ENCODE data around the gene ZBTB40.

Gene ZBTB40

DNA sequence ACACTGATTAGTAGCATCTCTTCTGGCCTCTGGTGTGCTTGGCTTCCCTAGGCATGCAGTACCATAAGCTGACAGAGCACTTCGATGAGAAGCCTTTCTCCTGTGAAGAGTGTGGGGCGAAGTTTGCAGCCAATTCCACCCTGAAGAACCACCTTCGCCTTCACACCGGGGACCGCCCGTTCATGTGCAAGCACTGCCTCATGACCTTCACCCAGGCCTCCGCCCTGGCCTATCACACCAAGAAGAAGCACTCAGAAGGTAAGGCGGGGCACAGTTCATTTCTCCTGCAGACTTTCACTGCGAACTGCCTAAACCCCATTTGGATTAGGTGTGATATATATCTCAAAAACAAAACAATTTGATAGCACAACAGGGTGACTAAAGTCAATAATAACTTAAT, 61.2 kb downstream of the ZBTB40 start:
- no peak overlapping the region for H3K4me3 ChIP-seq (ENCODE audit: low read length)
- no peak for DNase-seq
- no peaks in the 10 kb centered on the region for H4K20me1 ChIP-seq (ENCODE audit: insufficient read depth, low read length)
- no peaks in the 10 kb centered on the region for H3K27me3 ChIP-seq (replicated peaks; ENCODE audit: insufficient read depth, low read length)
- no peak overlapping the region for H3K27ac ChIP-seq (ENCODE audit: low read length)
- H3K4me2 ChIP-seq (ENCODE audit: low read depth, low read length): no peak overlapping the region
- H2AFZ ChIP-seq (ENCODE audit: low read length): no peak overlapping the region
- no peaks in the 10 kb centered on the region for H3K79me2 ChIP-seq (ENCODE audit: low read length)
- H3K9me2 ChIP-seq (replicated peaks; ENCODE audit: insufficient read depth, low read length): no peaks in the 10 kb centered on the region
- peaks cover 9% of the 10 kb centered on the region for H3K4me1 ChIP-seq (ENCODE audit: low read length)
- H3K9me3 ChIP-seq (replicated peaks; ENCODE audit: insufficient read depth, low read length): no peaks in the 10 kb centered on the region
- peaks cover 7% of the 10 kb centered on the region for H3F3A ChIP-seq (ENCODE audit: insufficient read depth, low read length)
- no peak overlapping the region for H3K9ac ChIP-seq (ENCODE audit: low read length)
- TF ChIP-seq EZH2 (optimal IDR thresholded peaks at IDR 0.05; ENCODE audit: low read depth, low read length): no peak
- no peak for TF ChIP-seq EZH2phosphoT487 (IDR thresholded peaks at IDR 0.05; ENCODE audit: low read length)
- TF ChIP-seq, protein P1, sequence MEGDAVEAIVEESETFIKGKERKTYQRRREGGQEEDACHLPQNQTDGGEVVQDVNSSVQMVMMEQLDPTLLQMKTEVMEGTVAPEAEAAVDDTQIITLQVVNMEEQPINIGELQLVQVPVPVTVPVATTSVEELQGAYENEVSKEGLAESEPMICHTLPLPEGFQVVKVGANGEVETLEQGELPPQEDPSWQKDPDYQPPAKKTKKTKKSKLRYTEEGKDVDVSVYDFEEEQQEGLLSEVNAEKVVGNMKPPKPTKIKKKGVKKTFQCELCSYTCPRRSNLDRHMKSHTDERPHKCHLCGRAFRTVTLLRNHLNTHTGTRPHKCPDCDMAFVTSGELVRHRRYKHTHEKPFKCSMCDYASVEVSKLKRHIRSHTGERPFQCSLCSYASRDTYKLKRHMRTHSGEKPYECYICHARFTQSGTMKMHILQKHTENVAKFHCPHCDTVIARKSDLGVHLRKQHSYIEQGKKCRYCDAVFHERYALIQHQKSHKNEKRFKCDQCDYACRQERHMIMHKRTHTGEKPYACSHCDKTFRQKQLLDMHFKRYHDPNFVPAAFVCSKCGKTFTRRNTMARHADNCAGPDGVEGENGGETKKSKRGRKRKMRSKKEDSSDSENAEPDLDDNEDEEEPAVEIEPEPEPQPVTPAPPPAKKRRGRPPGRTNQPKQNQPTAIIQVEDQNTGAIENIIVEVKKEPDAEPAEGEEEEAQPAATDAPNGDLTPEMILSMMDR (IDR thresholded peaks at IDR 0.05; ENCODE audit: low read length): no peak
- H3K36me3 ChIP-seq (replicated peaks; ENCODE audit: insufficient read depth, low read length): 0 out of 2 replicates have a peak, but pooled peaks cover 3% of the 10 kb centered on the region

GRCh38 chr1:22516906-22517571, 65.4 kb downstream of the ZBTB40 start:
- H3K4me2 ChIP-seq (ENCODE audit: low read depth, low read length): no peak overlapping the region
- H3K4me3 ChIP-seq (ENCODE audit: low read length): no peak overlapping the region
- H3K4me1 ChIP-seq (ENCODE audit: low read length): no peaks in the 10 kb centered on the region
- H4K20me1 ChIP-seq (ENCODE audit: insufficient read depth, low read length): no peaks in the 10 kb centered on the region
- TF ChIP-seq EZH2phosphoT487 (IDR thresholded peaks at IDR 0.05; ENCODE audit: low read length) (no peak), EZH2 (optimal IDR thresholded peaks at IDR 0.05; ENCODE audit: low read depth, low read length) (no peak)
- TF ChIP-seq, protein P1 (IDR thresholded peaks at IDR 0.05; ENCODE audit: low read length): no peak
- no peak overlapping the region for H2AFZ ChIP-seq (ENCODE audit: low read length)
- H3K36me3 ChIP-seq (replicated peaks; ENCODE audit: insufficient read depth, low read length): 0 out of 2 replicates have a peak, but pooled peaks cover 6% of the 10 kb centered on the region
- no peaks in the 10 kb centered on the region for H3K9me3 ChIP-seq (replicated peaks; ENCODE audit: insufficient read depth, low read length)
- no peaks in the 10 kb centered on the region for H3K79me2 ChIP-seq (ENCODE audit: low read length)
- no peaks in the 10 kb centered on the region for H3F3A ChIP-seq (ENCODE audit: insufficient read depth, low read length)
- DNase-seq: no peak
- no peaks in the 10 kb centered on the region for H3K9me2 ChIP-seq (replicated peaks; ENCODE audit: insufficient read depth, low read length)
- no peaks in the 10 kb centered on the region for H3K27me3 ChIP-seq (replicated peaks; ENCODE audit: insufficient read depth, low read length)
- no peak overlapping the region for H3K27ac ChIP-seq (ENCODE audit: low read length)
- H3K9ac ChIP-seq (ENCODE audit: low read length): no peak overlapping the region

DNA sequence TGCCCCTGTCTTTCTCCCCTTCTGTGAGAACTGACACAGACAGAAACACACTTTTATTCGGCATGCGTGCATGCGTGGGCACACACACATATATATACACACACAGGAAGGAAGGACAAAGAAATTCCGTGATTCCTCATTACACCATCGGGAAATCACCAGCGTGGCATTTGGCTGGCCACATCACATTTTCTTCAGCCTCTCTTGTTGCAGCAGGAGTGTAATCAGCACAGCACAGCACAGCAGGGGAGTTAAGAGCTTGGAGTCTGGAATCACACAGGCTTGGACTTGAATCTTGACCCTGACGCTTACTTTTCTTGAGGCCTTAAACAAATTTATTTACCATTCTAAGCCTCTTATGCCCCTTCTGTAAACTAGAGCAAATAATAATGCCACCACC, 66.3 kb downstream of the ZBTB40 start:
- Histone ChIP-seq H3K9ac (ENCODE audit: low read length) (no peak overlapping the region), H3K4me3 (ENCODE audit: low read length) (no peak overlapping the region), H3K9me2 (replicated peaks; ENCODE audit: insufficient read depth, low read length) (no peaks in the 10 kb centered on the region), H3K27ac (ENCODE audit: low read length) (no peak overlapping the region), H3F3A (ENCODE audit: insufficient read depth, low read length) (no peaks in the 10 kb centered on the region), H3K4me1 (ENCODE audit: low read length) (no peaks in the 10 kb centered on the region), H2AFZ (ENCODE audit: low read length) (no peak overlapping the region), H3K36me3 (replicated peaks; ENCODE audit: insufficient read depth, low read length) (0 out of 2 replicates have a peak, but pooled peaks cover 6% of the 10 kb centered on the region), H3K4me2 (ENCODE audit: low read depth, low read length) (no peak overlapping the region), H4K20me1 (ENCODE audit: insufficient read depth, low read length) (no peaks in the 10 kb centered on the region), H3K27me3 (replicated peaks; ENCODE audit: insufficient read depth, low read length) (no peaks in the 10 kb centered on the region), H3K79me2 (ENCODE audit: low read length) (no peaks in the 10 kb centered on the region), H3K9me3 (replicated peaks; ENCODE audit: insufficient read depth, low read length) (no peaks in the 10 kb centered on the region)
- TF ChIP-seq EZH2 (optimal IDR thresholded peaks at IDR 0.05; ENCODE audit: low read depth, low read length): no peak
- DNase-seq: no peak

- no peak for DNase-seq
- no peak for TF ChIP-seq EZH2 (optimal IDR thresholded peaks at IDR 0.05; ENCODE audit: low read depth, low read length)
- no peak for TF ChIP-seq EZH2phosphoT487 (IDR thresholded peaks at IDR 0.05; ENCODE audit: low read length)
- TF ChIP-seq, protein P1 (IDR thresholded peaks at IDR 0.05; ENCODE audit: low read length): no peak
- H3K4me2 ChIP-seq (ENCODE audit: low read depth, low read length): no peak overlapping the region
- no peaks in the 10 kb centered on the region for H3K4me1 ChIP-seq (ENCODE audit: low read length)
- H3K27me3 ChIP-seq (replicated peaks; ENCODE audit: insufficient read depth, low read length): no peaks in the 10 kb centered on the region
- no peaks in the 10 kb centered on the region for H3F3A ChIP-seq (ENCODE audit: insufficient read depth, low read length)
- H3K36me3 ChIP-seq (replicated peaks; ENCODE audit: insufficient read depth, low read length): 0 out of 2 replicates have a peak, but pooled peaks cover 6% of the 10 kb centered on the region
- H3K9me3 ChIP-seq (replicated peaks; ENCODE audit: insufficient read depth, low read length): no peaks in the 10 kb centered on the region
- H3K4me3 ChIP-seq (ENCODE audit: low read length): no peak overlapping the region
- H2AFZ ChIP-seq (ENCODE audit: low read length): no peak overlapping the region
- H3K9me2 ChIP-seq (replicated peaks; ENCODE audit: insufficient read depth, low read length): no peaks in the 10 kb centered on the region
- no peak overlapping the region for H3K27ac ChIP-seq (ENCODE audit: low read length)
- no peaks in the 10 kb centered on the region for H3K79me2 ChIP-seq (ENCODE audit: low read length)
- no peaks in the 10 kb centered on the region for H4K20me1 ChIP-seq (ENCODE audit: insufficient read depth, low read length)
- no peak overlapping the region for H3K9ac ChIP-seq (ENCODE audit: low read length)
Observed at GRCh38 chr1:22518379-22518778, 66.7 kb downstream of the ZBTB40 start.
